Measurements from ENCODE around the gene HIGD1A.

HIGD1A gene

GRCh38 chr3:42735019-42735418 is 69.3 kb downstream of the HIGD1A start:
- no peak for DNase-seq (ENCODE audit: low read depth in 2 of 2)

- DNase-seq (ENCODE audit: low read depth in 2 of 2) = no peak
These were observed 69.9 kb downstream of the HIGD1A start for GRCh38 chr3:42734263-42734860.

GRCh38 chr3:42733501-42734262 is 70.6 kb downstream of the HIGD1A start:
- DNase-seq (ENCODE audit: low read depth in 2 of 2) = no peak
